Measurements from ENCODE around the gene PRKN.

- TF ChIP-seq CTCF (conservative IDR thresholded peaks at IDR 0.05 in 1 of 2, IDR thresholded peaks at IDR 0.05 in 1 of 2; ENCODE audit: low read depth in 1 of 2, low read length in 2 of 2) (no peak), EZH2 (IDR thresholded peaks at IDR 0.05; ENCODE audit: low read length, missing control alignments) (no peak)
Measured at GRCh38 chr6:162273986-162274385, 453.6 kb downstream of the PRKN start.

Data from fibroblast of lung (primary cell).